GM21825 (cell line): ENCODE data around the gene PIK3R3.
A peak's percentile ranks its signal among the peaks of the same experiment; 100 is the strongest.

ENCODE experiments used
- ATAC-seq: cut with Tn5 transposase; IDR thresholded peaks from one replicate; pipeline ENCODE4 v1.9.1; 2021; ENCODE audit warnings: mild to moderate bottlenecking, moderate library complexity; ENCODE audit not compliant: unreplicated experiment

Gene PIK3R3

GRCh38 chr1:46132529-46133180 lies at the start of gene PIK3R3:
PIK3R3 (minus strand) TSS chr1:46132629; CDS start chr1:46131952, 677 bp downstream.
- peak; percentile 86 for ATAC-seq

- no peak for ATAC-seq
These were observed 49.2 kb upstream of the PIK3R3 start for GRCh38 chr1:46181343-46182260.

GRCh38 chr1:46180082-46180616 lies 47.7 kb upstream of the PIK3R3 start:
- ATAC-seq: no peak

- no peak for ATAC-seq
These were observed 47.0 kb upstream of the PIK3R3 start for GRCh38 chr1:46179138-46180081.

GRCh38 chr1:46176211-46176865 lies 43.9 kb upstream of the PIK3R3 start, which contains the start of gene P3R3URF:
P3R3URF (minus strand) TSS chr1:46176488; CDS start chr1:46176471, 17 bp downstream.
- no peak for ATAC-seq

- ATAC-seq: no peak
These were observed 42.8 kb upstream of the PIK3R3 start for GRCh38 chr1:46175243-46175642.

DNA sequence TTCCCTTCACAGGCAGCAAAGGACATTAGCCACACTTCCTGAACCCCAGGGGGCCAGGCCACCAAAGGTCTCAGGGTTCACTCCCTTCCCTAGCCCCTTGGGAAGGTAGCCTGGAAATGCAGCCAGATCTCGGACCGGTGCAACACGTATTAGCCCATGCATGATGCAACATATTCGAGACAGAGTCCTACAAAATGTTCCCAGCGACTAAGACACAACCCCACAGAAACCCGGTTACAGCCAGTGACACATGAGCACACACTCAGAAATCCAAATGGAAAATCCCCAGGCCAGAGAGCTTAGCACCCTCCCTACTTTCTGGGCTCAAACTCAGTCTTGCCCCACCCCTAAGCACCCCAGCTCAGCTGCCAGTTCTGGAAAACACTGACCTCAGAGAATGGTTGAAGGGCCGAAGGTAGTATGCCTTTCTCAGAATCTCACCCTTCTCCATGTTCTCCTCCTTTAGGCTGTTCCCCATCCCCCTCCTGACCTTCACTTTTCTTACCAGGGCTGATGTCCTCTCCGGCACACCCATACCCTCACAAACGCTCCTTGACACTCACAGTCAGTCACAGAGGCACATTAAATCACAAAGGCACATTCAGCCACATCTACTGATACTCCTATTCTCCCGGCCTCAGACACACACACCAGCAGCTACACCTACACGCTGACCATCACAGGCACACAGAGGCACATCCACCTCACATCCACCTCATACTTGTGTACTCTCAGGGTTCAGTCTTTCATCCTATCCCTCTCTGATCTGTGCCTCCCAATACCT lies 42.2 kb upstream of the PIK3R3 start, which contains the start of gene TSPAN1:
TSS of gene TSPAN1 (plus strand) at position 640 of the 784 bp plus-strand sequence. CDS start 6,021 bp downstream, outside the sequence.
- no peak for ATAC-seq

GRCh38 chr1:46173361-46173856 lies 41.0 kb upstream of the PIK3R3 start:
- no peak for ATAC-seq

GRCh38 chr1:46172321-46172720 lies 39.9 kb upstream of the PIK3R3 start:
- no peak for ATAC-seq

- ATAC-seq: no peak
These were observed 39.4 kb upstream of the PIK3R3 start for GRCh38 chr1:46171871-46172270.

GRCh38 chr1:46171351-46171750 lies 38.9 kb upstream of the PIK3R3 start:
- no peak for ATAC-seq

GRCh38 chr1:46169811-46170454 lies 37.5 kb upstream of the PIK3R3 start:
- no peak for ATAC-seq

DNA sequence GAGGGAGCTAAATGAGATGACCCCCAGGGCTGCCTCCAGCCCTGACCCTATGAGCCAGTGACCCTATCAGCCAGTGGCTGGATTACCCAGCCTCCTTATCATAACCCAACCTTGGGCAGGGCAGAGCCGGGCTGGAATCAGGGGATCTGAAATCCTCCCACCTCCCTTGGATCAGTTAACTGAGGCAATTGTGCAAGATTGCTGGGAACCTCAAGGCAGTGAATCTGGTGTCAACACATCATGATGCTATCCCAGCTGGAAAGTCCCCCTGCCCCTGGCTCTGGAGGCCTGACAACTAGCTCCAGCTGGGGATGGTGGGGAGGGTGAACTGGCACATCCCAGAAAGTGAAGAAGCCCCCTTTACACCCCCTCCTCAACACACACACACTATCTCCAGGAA lies 36.0 kb upstream of the PIK3R3 start:
- ATAC-seq: no peak

DNA sequence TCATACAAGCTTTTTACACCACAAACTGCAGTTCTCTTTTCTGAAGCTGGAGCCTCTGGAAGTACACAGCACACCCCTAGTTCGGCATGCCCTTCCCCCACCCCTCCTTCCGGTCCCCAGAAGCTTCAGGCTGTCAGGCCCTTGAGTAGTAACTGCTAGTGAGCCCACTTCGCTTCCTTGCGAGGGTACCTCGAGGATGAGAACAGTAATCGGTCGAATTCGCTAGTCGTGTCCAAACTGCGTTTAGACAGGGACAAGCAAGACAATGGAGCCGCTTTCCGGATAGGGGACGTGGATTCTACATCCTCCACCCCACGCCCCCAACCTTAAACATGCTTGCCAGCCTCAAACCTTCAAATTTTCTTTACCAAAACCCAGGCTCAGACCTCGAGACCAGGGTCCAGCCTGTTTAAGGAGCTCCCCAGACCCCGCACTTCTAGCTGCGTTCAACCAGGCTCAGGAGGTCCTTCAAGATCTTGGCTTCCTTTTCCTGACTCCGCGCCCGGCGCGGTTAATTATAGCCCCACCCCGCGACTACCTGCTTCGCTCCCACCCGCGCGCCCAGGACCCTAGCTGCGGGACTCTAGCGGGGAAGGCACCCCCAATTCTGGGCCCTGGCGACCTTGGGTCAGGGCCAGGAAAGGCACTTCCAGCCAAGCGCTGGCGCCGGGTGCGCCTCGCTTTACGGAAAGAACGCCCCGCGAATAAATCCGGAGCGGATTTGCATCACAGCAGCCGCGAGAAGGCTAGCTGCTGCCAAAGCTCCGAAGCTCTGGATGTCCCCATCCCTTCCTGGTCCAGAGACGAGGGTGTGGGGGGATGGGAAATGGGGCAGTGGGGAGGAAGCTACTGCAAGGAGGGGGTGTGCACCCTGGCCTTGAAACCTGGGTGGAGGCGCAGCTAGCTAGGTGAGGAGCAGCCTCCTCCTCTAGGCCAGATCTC lies 34.4 kb upstream of the PIK3R3 start:
- no peak for ATAC-seq

DNA sequence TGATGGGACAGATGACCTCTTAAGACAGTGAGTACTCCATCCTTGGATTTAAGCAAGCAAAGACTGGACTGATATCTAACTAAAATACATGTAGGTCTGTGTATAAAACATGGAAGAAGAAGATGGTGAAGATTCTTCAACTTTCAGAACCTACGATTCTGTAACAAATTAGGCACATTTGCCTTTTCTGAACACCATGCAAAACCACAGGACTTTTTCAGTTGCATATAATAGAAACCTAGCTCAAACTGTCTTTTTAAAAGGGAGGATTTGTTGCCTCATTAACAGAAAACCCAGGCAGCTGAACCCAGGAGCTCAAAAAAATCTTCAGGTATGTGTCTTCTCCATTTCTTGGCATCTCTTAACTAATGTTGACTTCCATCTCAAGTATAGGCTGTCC lies 27.8 kb upstream of the PIK3R3 start:
- no peak for ATAC-seq

DNA sequence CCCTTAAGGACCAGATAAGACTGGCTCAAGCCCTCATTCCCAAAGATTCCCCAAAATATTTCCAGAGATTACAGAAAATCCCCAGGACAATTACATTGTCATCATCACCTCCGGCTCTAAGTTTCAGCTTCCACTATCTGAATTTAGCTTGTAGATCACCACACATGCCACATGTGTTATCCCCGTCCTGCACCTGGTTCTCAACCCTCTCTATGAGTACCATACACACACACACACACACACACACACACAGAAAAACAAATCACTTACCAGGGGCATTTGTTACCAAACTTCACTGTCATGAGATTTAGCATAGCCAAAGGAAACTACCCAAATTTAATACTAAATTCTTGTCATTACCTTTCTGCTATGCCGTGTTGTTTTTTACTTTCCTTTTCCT lies 27.1 kb upstream of the PIK3R3 start:
- no peak for ATAC-seq
